ENCODE results near the gene LRRC8D.

GRCh38 chr1:89894210-89895201 lies 73.7 kb downstream of the LRRC8D start:
- no peak for TF ChIP-seq CTCF (IDR thresholded peaks at IDR 0.05)
- TF ChIP-seq POLR2A (IDR thresholded peaks at IDR 0.05): no peak
